ENCODE measurements around the gene PRDM15. TPM values are rescaled to one million over a fixed set of nuclear protein-coding genes. Genes with fewer than 3 reads are reported as not detected.

Gene PRDM15
- total and polyA plus RNA-seq, 4 donors = 1.2 to 5.7 (median 2.1) TPM

DNA sequence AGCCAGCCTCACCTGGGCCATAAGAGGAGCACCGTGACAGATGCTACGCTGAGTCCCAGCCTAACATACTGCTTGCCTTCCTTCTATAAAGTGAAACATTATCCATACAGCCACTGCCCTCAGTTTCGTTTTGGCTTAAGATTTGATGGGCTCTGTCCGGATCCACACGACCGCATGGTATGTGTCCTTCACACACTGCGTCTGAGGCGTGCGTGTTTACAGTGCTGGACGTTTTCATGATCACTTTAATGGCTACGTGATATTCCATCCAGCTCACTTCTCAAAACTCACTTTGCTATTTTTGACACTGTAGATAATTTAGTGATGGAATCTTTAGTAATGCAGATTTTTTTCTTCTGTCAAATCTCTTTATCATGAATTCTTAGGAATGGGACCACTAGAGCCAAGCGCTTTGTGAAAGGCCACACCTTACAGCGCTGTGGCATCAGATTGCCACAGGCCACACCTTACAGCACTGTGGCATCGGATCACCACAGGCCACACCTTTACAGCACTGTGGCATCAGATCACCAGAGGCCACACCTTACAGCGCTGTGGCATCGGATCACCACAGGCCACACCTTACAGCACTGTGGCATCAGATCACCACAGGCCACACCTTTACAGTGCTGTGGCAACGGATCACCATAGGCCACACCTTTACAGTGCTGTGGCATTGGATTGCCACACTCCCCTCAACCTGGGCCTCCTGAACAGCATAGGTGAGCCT is 47.1 kb downstream of the PRDM15 start:
- Histone ChIP-seq H3K4me3 (ENCODE audit: low read depth in 1 of 3, low read length in 3 of 3) (no peak overlapping the region), H3K36me3 (ENCODE audit: control insufficient read depth in 4 of 4, insufficient read depth in 3 of 4, low read depth in 1 of 4, low read length in 3 of 4) (peaks cover 3 to 15% (median 5%) of the 10 kb centered on the region in 4 donors), H3K27me3 (ENCODE audit: control insufficient read depth in 4 of 4, insufficient read depth in 4 of 4, low read length in 3 of 4) (no peaks in the 10 kb centered on the region), H3K27ac (ENCODE audit: low read depth in 1 of 2, low read length in 2 of 2) (no peak overlapping the region), H3K9me3 (ENCODE audit: control insufficient read depth in 4 of 4, low read length in 3 of 4) (no peaks in the 10 kb centered on the region), H3K9ac (ENCODE audit: low read depth in 1 of 2, low read length in 2 of 2) (no peak overlapping the region), H3K4me1 (ENCODE audit: control insufficient read depth in 4 of 4, insufficient read depth in 4 of 4, low read length in 3 of 4) (no peaks in the 10 kb centered on the region)
- no peak for TF ChIP-seq HNF4A (conservative IDR thresholded peaks at IDR 0.05)
- no peak for TF ChIP-seq SP1 (IDR thresholded peaks at IDR 0.05)
- TF ChIP-seq, protein P1, sequence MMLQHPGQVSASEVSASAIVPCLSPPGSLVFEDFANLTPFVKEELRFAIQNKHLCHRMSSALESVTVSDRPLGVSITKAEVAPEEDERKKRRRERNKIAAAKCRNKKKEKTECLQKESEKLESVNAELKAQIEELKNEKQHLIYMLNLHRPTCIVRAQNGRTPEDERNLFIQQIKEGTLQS (IDR thresholded peaks at IDR 0.05) = no peak
- TF ChIP-seq, protein P2, sequence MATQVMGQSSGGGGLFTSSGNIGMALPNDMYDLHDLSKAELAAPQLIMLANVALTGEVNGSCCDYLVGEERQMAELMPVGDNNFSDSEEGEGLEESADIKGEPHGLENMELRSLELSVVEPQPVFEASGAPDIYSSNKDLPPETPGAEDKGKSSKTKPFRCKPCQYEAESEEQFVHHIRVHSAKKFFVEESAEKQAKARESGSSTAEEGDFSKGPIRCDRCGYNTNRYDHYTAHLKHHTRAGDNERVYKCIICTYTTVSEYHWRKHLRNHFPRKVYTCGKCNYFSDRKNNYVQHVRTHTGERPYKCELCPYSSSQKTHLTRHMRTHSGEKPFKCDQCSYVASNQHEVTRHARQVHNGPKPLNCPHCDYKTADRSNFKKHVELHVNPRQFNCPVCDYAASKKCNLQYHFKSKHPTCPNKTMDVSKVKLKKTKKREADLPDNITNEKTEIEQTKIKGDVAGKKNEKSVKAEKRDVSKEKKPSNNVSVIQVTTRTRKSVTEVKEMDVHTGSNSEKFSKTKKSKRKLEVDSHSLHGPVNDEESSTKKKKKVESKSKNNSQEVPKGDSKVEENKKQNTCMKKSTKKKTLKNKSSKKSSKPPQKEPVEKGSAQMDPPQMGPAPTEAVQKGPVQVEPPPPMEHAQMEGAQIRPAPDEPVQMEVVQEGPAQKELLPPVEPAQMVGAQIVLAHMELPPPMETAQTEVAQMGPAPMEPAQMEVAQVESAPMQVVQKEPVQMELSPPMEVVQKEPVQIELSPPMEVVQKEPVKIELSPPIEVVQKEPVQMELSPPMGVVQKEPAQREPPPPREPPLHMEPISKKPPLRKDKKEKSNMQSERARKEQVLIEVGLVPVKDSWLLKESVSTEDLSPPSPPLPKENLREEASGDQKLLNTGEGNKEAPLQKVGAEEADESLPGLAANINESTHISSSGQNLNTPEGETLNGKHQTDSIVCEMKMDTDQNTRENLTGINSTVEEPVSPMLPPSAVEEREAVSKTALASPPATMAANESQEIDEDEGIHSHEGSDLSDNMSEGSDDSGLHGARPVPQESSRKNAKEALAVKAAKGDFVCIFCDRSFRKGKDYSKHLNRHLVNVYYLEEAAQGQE (IDR thresholded peaks at IDR 0.05) = no peak
- no peak for TF ChIP-seq EGR1 (IDR thresholded peaks at IDR 0.05; ENCODE audit: low read depth in 2 of 2)
- TF ChIP-seq, protein P3, sequence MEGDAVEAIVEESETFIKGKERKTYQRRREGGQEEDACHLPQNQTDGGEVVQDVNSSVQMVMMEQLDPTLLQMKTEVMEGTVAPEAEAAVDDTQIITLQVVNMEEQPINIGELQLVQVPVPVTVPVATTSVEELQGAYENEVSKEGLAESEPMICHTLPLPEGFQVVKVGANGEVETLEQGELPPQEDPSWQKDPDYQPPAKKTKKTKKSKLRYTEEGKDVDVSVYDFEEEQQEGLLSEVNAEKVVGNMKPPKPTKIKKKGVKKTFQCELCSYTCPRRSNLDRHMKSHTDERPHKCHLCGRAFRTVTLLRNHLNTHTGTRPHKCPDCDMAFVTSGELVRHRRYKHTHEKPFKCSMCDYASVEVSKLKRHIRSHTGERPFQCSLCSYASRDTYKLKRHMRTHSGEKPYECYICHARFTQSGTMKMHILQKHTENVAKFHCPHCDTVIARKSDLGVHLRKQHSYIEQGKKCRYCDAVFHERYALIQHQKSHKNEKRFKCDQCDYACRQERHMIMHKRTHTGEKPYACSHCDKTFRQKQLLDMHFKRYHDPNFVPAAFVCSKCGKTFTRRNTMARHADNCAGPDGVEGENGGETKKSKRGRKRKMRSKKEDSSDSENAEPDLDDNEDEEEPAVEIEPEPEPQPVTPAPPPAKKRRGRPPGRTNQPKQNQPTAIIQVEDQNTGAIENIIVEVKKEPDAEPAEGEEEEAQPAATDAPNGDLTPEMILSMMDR (IDR thresholded peaks at IDR 0.05; ENCODE audit: low read depth, low read length, missing input control) = no peak
- TF ChIP-seq TAF1 (conservative IDR thresholded peaks at IDR 0.05) = no peak
- TF ChIP-seq FOXA2 (IDR thresholded peaks at IDR 0.05) = no peak
- no peak for TF ChIP-seq RXRA (IDR thresholded peaks at IDR 0.05)
- TF ChIP-seq, protein P4, sequence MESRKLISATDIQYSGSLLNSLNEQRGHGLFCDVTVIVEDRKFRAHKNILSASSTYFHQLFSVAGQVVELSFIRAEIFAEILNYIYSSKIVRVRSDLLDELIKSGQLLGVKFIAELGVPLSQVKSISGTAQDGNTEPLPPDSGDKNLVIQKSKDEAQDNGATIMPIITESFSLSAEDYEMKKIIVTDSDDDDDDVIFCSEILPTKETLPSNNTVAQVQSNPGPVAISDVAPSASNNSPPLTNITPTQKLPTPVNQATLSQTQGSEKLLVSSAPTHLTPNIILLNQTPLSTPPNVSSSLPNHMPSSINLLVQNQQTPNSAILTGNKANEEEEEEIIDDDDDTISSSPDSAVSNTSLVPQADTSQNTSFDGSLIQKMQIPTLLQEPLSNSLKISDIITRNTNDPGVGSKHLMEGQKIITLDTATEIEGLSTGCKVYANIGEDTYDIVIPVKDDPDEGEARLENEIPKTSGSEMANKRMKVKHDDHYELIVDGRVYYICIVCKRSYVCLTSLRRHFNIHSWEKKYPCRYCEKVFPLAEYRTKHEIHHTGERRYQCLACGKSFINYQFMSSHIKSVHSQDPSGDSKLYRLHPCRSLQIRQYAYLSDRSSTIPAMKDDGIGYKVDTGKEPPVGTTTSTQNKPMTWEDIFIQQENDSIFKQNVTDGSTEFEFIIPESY (IDR thresholded peaks at IDR 0.05) = no peak
- no peak for TF ChIP-seq FOXA1 (IDR thresholded peaks at IDR 0.05)
- TF ChIP-seq JUND (IDR thresholded peaks at IDR 0.05) = no peak
- TF ChIP-seq NR2F2 (IDR thresholded peaks at IDR 0.05) = no peak
- TF ChIP-seq GABPA (IDR thresholded peaks at IDR 0.05 in 1 of 2, conservative IDR thresholded peaks at IDR 0.05 in 1 of 2) = no peak
- no peak for DNase-seq (ENCODE audit: low spot score)
- WGBS = 96% methylated on average over 17 of the region's 17 CpGs

DNA sequence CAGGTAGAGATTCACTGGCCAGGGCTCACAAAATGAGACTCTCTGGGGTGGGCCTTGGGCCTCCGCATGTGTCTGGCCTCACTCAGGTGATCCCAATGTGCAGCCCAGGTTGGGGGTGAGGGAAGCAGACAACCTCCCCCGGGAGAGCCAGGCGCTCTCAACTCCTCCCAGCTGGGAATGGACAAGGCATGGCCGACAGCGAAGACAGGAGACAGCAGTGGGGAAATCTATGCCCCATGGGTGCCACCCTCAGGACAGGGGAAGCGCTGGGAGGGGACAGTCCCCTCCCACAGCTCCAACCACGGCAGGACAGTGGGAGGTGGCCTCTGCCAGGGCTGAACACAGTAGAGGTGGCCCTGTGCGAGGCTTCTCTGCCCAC is 47.7 kb downstream of the PRDM15 start:
- Histone ChIP-seq H3K4me1 (ENCODE audit: control insufficient read depth in 4 of 4, insufficient read depth in 4 of 4, low read length in 3 of 4) (no peaks in the 10 kb centered on the region), H3K27ac (ENCODE audit: low read depth in 1 of 2, low read length in 2 of 2) (no peak overlapping the region), H3K9ac (ENCODE audit: low read depth in 1 of 2, low read length in 2 of 2) (no peak overlapping the region), H3K4me3 (ENCODE audit: low read depth in 1 of 3, low read length in 3 of 3) (no peak overlapping the region), H3K9me3 (ENCODE audit: control insufficient read depth in 4 of 4, low read length in 3 of 4) (no peaks in the 10 kb centered on the region), H3K36me3 (ENCODE audit: control insufficient read depth in 4 of 4, insufficient read depth in 3 of 4, low read depth in 1 of 4, low read length in 3 of 4) (peaks cover 0 to 16% (median 4%) of the 10 kb centered on the region in 4 donors), H3K27me3 (ENCODE audit: control insufficient read depth in 4 of 4, insufficient read depth in 4 of 4, low read length in 3 of 4) (no peaks in the 10 kb centered on the region)
- no peak for DNase-seq (ENCODE audit: low spot score)
- WGBS = 92% methylated on average over 8 of the region's 8 CpGs
- no peak for TF ChIP-seq TAF1 (conservative IDR thresholded peaks at IDR 0.05)
- TF ChIP-seq, protein P4 (IDR thresholded peaks at IDR 0.05) = no peak
- no peak for TF ChIP-seq FOXA1 (IDR thresholded peaks at IDR 0.05)
- no peak for TF ChIP-seq JUND (IDR thresholded peaks at IDR 0.05)
- TF ChIP-seq, protein P5, sequence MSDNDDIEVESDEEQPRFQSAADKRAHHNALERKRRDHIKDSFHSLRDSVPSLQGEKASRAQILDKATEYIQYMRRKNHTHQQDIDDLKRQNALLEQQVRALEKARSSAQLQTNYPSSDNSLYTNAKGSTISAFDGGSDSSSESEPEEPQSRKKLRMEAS (IDR thresholded peaks at IDR 0.05) = no peak
- no peak for TF ChIP-seq FOXA2 (IDR thresholded peaks at IDR 0.05)
- no peak for TF ChIP-seq RAD21 (IDR thresholded peaks at IDR 0.05)
- no peak for TF ChIP-seq YY1 (IDR thresholded peaks at IDR 0.05)
- no peak for TF ChIP-seq NR2F2 (IDR thresholded peaks at IDR 0.05)
- TF ChIP-seq, protein P3 (IDR thresholded peaks at IDR 0.05; ENCODE audit: low read depth, low read length, missing input control) = no peak
- no peak for TF ChIP-seq EGR1 (IDR thresholded peaks at IDR 0.05; ENCODE audit: low read depth in 2 of 2)
- TF ChIP-seq SP1 (IDR thresholded peaks at IDR 0.05) = no peak

All from liver (tissue), 9 donors.